GM23248 (cell line): ENCODE results near the gene NTRK2.

Experiments
- EZH2 ChIP-seq: fragments of 200-600 bp; sonication (generic); IDR thresholded peaks from 2 replicates; pipeline ENCODE4 v1.6.1; 2018; ENCODE audit warnings: antibody characterized with exemption, mild to moderate bottlenecking; ENCODE audit not compliant: insufficient read depth, poor library complexity, severe bottlenecking
- EZH2phosphoT487 ChIP-seq: fragments of 200-600 bp; sonication (generic); IDR thresholded peaks from 2 replicates; pipeline ENCODE4 v1.6.1; 2018; ENCODE audit warnings: antibody characterized with exemption, moderate library complexity, mild to moderate bottlenecking, low read depth; ENCODE audit not compliant: insufficient read depth

GRCh38 chr9:84900421-84900820, 230.9 kb downstream of the NTRK2 start:
- no peak for TF ChIP-seq EZH2phosphoT487
- TF ChIP-seq EZH2: no peak
